Right cardiac atrium (tissue), 5 donors: ENCODE measurements around the gene ANKRD44. TPM values are rescaled to one million over a fixed set of nuclear protein-coding genes. Genes with fewer than 3 reads are reported as not detected.

Source experiments
- ATAC-seq, 2 donors: fragments of 200-7000 bp; cut with Tn5 transposase; one replicate each; pipeline versions ENCODE4 v1.8.0 to v1.9.1; 2020; ENCODE audit warnings: moderate library complexity in 2 of 2, mild to moderate bottlenecking in 1 of 2
- DNase-seq, 3 donors: peaks; one replicate each; pipeline ENCODE4 v3.0.0-alpha.2; 2020
- H3K27ac ChIP-seq: one replicate; pipeline ENCODE4 v1.5.1; 2013; ENCODE audit warnings: mild to moderate bottlenecking, low read length, control low read depth, moderate library complexity
- H3K27me3 ChIP-seq: one replicate; pipeline ENCODE4 v1.6.1; 2013; ENCODE audit not compliant: control insufficient read depth, insufficient read depth
- H3K4me1 ChIP-seq: one replicate; pipeline ENCODE4 v1.6.1; 2013; ENCODE audit warnings: low read length; ENCODE audit not compliant: control insufficient read depth, insufficient read depth
- H3K4me3 ChIP-seq: one replicate; pipeline ENCODE4 v1.5.1; 2013; ENCODE audit warnings: low read length, control low read depth
- H3K9me3 ChIP-seq: one replicate; pipeline ENCODE4 v1.6.1; 2013; ENCODE audit warnings: low read length; ENCODE audit not compliant: control insufficient read depth
- WGBS: extraction: QIAGEN DNeasy Blood & Tissue Kit; methylation state at CpG from one replicate; pipeline ENCODE4 v1.1.7; 2013; 5-methylcytosine and 5-hydroxymethylcytosine counted together
- intact Hi-C, 4 donors: fragments of 100-400 bp; cut with DNase I; formaldehyde crosslinking; loops; one replicate each; pipeline versions ENCODE4 v1.11.0 to v1.14.0; 2022 to 2023
- polyA plus RNA-seq: library from polyadenylated mRNA; stranded (reverse); fragments of 200-250 nt; gene quantifications from one replicate; pipeline ENCODE4 v1.2.3, GENCODE V29; 2013
- total RNA-seq, 4 donors: library from RNA; stranded (reverse); fragmentation: NEBNext Ultra II Directional; extraction: Animal tissue kit (Norgen Biotek cat#: 25700); gene quantifications; one replicate each; pipeline ENCODE4 v1.2.1, GENCODE V29; 2021
- donor health status: healthy with polysubstance abuse.
- donor health status: DM: no; HTN: yes; CAD: no.
- donor health status: DM: no; HTN: no; CAD: no.
- donor health status: DM: no; HTN: yes; CAD: no; lungs with severe emphysema.
- donor health status: DM: yes; HTN: yes; CAD: no.

The ANKRD44 gene
- total and polyA plus RNA-seq, 5 donors: 4.8 to 18.8 (median 14.3) TPM

GRCh38 chr2:197174539-197175094 lies 136.0 kb downstream of the ANKRD44 start:
- H3K4me1 ChIP-seq: peaks cover 3% of the 10 kb centered on the region
- H3K4me3 ChIP-seq: no peak overlapping the region
- no peak overlapping the region for H3K27ac ChIP-seq
- WGBS: 68% methylated on average over 2 of the region's 2 CpGs
- intact Hi-C loops: loop anchor here in 1 of 4 donors (10.0 kb wide), 1 partner anchor 60 kb away; no protein-coding TSS in a partner anchor
- H3K27me3 ChIP-seq: no peaks in the 10 kb centered on the region
- no peak for ATAC-seq
- DNase-seq: no peak
- no peaks in the 10 kb centered on the region for H3K9me3 ChIP-seq

GRCh38 chr2:197171582-197171981 lies 139.0 kb downstream of the ANKRD44 start:
- intact Hi-C loops: loop anchor here in 1 of 4 donors (10.0 kb wide), 1 partner anchor 57 kb away; no protein-coding TSS in a partner anchor
- ATAC-seq: no peak
- Histone ChIP-seq H3K27ac (no peak overlapping the region), H3K9me3 (no peaks in the 10 kb centered on the region), H3K4me1 (peaks cover 10% of the 10 kb centered on the region), H3K4me3 (no peak overlapping the region), H3K27me3 (no peaks in the 10 kb centered on the region)
- 96% methylated on average over 4 of the region's 4 CpGs for WGBS
- DNase-seq: no peak

GRCh38 chr2:197170208-197170607 lies 140.4 kb downstream of the ANKRD44 start:
- no peak for DNase-seq
- 47% methylated on average over 1 of the region's 1 CpG for WGBS
- H3K27ac ChIP-seq: no peak overlapping the region
- no peak for ATAC-seq
- no peaks in the 10 kb centered on the region for H3K9me3 ChIP-seq
- H3K27me3 ChIP-seq: no peaks in the 10 kb centered on the region
- intact Hi-C loops: loop anchor here in 1 of 4 donors (10.0 kb wide), 1 partner anchor 55 kb away; no protein-coding TSS in a partner anchor
- H3K4me1 ChIP-seq: peaks cover 9% of the 10 kb centered on the region
- H3K4me3 ChIP-seq: no peak overlapping the region

- Histone ChIP-seq H3K27me3 (no peaks in the 10 kb centered on the region), H3K4me1 (peaks cover 10% of the 10 kb centered on the region), H3K4me3 (no peak overlapping the region), H3K9me3 (no peaks in the 10 kb centered on the region), H3K27ac (peak overlapping the region; percentile 6)
- WGBS: 31% methylated on average over 5 of the region's 5 CpGs
- DNase-seq (peak; percentile 60 to 85 (median 65)), ATAC-seq (peak; percentile 75 to 76)
- intact Hi-C loops: no loop called here
Observed at GRCh38 chr2:197168705-197169104, 141.9 kb downstream of the ANKRD44 start.

- ATAC-seq: peak in 1 of 2 donors; percentile 18
- H3K27ac ChIP-seq: no peak overlapping the region
- no peak overlapping the region for H3K4me3 ChIP-seq
- WGBS: 78% methylated on average over 3 of the region's 3 CpGs
- intact Hi-C loops: no loop called here
- H3K4me1 ChIP-seq: peaks cover 10% of the 10 kb centered on the region
- no peaks in the 10 kb centered on the region for H3K27me3 ChIP-seq
- H3K9me3 ChIP-seq: no peaks in the 10 kb centered on the region
- no peak for DNase-seq
Observed at GRCh38 chr2:197167608-197168314, 142.8 kb downstream of the ANKRD44 start.

GRCh38 chr2:197165020-197165419 lies 145.6 kb downstream of the ANKRD44 start:
- 71% methylated on average over 7 of the region's 7 CpGs for WGBS

GRCh38 chr2:197164141-197164754 lies 146.3 kb downstream of the ANKRD44 start:
- DNase-seq: peak; percentile 18 to 69 (median 59)

More at GRCh38 chr2:197165020-197165419, 145.6 kb downstream of the ANKRD44 start:
- DNase-seq (no peak), ATAC-seq (no peak)
- H3K27ac ChIP-seq: no peak overlapping the region
- H3K4me1 ChIP-seq: peaks cover 10% of the 10 kb centered on the region
- no peaks in the 10 kb centered on the region for H3K9me3 ChIP-seq
- H3K4me3 ChIP-seq: no peak overlapping the region
- intact Hi-C loops: no loop called here
- no peaks in the 10 kb centered on the region for H3K27me3 ChIP-seq

GRCh38 chr2:197163712-197164140 lies 146.9 kb downstream of the ANKRD44 start:
- H3K4me1 ChIP-seq: peaks cover 7% of the 10 kb centered on the region
- 94% methylated on average over 17 of the region's 17 CpGs for WGBS
- intact Hi-C loops: no loop called here
- no peak overlapping the region for H3K4me3 ChIP-seq
- H3K9me3 ChIP-seq: no peaks in the 10 kb centered on the region
- DNase-seq (peak in 1 of 3 donors; percentile 28), ATAC-seq (peak in 1 of 2 donors; percentile 19)
- no peaks in the 10 kb centered on the region for H3K27me3 ChIP-seq
- no peak overlapping the region for H3K27ac ChIP-seq

More at GRCh38 chr2:197164141-197164754, 146.3 kb downstream of the ANKRD44 start:
- peak; percentile 53 to 67 for ATAC-seq
- Histone ChIP-seq H3K27me3 (no peaks in the 10 kb centered on the region), H3K4me1 (peaks cover 10% of the 10 kb centered on the region), H3K27ac (no peak overlapping the region), H3K4me3 (peak overlapping the region; percentile 41), H3K9me3 (no peaks in the 10 kb centered on the region)
- intact Hi-C loops: no loop called here
- WGBS: 25% methylated on average over 39 of the region's 39 CpGs

GRCh38 chr2:197161774-197162173 lies 148.8 kb downstream of the ANKRD44 start:
- 68% methylated on average over 5 of the region's 5 CpGs for WGBS
- no peak overlapping the region for H3K27ac ChIP-seq
- intact Hi-C loops: no loop called here
- no peak overlapping the region for H3K4me3 ChIP-seq
- H3K4me1 ChIP-seq: peaks cover 3% of the 10 kb centered on the region
- no peaks in the 10 kb centered on the region for H3K9me3 ChIP-seq
- no peaks in the 10 kb centered on the region for H3K27me3 ChIP-seq
- DNase-seq: no peak
- ATAC-seq: no peak

GRCh38 chr2:197159661-197160211 lies 150.8 kb downstream of the ANKRD44 start:
- 90% methylated on average over 4 of the region's 4 CpGs for WGBS
- ATAC-seq: peak in 1 of 2 donors; percentile 31
- Histone ChIP-seq H3K9me3 (no peaks in the 10 kb centered on the region), H3K4me3 (no peak overlapping the region), H3K27me3 (no peaks in the 10 kb centered on the region), H3K4me1 (no peaks in the 10 kb centered on the region), H3K27ac (no peak overlapping the region)
- DNase-seq: no peak
- intact Hi-C loops: no loop called here
